GM18868 (cell line): ENCODE results near the gene PAEP.
"Not testable (repeated sequence)": the region's sequence is repeated elsewhere in the genome, so short reads cannot be mapped to it uniquely, and the experiment has no call there.

Experiments used
- ATAC-seq: cut with Tn5 transposase; IDR thresholded peaks from one replicate; pipeline ENCODE4 v1.9.1; 2021; ENCODE audit warnings: mild to moderate bottlenecking, moderate library complexity; ENCODE audit not compliant: unreplicated experiment

Gene PAEP

DNA sequence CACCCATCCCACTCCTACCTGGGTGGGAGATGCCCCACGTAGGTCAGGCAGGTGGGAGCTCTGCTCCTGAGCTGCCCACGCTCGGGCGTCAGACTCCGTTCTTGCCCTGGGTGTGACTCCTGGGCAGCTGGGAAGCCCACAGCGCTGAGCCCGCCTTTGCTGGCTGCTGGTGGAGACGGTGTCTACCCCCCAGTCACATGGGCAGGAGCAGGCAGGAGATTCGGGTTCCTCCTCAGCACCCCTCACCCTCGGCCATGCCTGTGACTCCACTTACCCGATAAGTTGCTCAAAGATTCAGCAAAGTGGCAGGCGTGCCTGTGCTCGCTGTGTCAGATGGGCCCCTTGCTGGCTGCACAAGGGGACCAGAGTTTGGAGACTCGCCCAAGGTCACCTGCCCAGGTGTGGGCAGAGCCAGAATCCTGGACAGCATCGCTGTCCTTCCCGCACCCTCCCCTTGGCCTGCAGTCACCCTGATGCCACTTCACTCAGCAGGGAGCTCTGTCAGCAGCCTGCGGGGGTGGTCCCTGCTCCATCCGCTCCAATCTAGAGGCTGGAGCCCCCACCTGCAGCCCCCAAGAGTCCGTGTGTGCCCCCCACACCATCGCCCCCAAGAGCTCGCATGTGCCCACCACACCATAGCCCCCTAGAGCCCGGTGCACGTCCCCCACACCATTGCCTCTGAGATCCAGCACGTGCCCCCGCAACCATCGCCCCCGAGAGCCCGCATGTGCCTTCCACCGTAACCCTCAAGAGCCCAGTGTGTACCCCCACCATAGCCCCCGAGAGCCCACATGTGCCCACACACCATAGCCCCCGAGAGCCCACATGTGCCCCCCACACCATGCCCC lies 36.1 kb upstream of the PAEP start:
- no peak for ATAC-seq

DNA sequence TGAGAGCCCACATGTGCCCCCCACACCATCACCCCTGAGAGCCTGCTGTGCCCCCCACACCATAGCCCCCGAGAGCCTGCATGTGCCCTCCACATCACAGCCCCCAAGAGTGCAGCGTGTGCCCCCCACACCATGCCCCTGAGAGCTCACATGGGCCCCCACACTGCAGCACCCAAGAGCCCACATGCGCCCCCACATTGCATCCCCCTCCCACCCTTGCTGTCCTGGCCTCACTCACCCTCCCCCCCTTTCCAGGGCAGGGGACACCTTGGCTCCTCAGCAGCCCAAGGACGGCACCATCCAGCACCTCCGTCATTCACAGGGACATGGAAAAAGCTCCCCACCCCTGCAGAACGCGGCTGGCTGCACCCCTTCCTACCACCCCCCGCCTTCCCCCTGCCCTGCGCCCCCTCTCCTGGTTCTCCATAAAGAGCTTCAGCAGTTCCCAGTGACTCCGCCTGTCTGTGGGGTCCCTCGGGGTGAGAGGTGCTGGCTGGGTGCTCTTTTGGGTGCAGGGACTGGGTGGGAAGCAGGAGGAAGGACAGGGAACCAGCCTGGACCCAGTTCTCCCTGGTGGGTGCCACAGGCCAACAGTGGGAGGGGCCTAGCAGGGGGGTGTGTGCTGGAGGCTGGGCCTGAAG lies 35.3 kb upstream of the PAEP start:
- ATAC-seq: no peak

DNA sequence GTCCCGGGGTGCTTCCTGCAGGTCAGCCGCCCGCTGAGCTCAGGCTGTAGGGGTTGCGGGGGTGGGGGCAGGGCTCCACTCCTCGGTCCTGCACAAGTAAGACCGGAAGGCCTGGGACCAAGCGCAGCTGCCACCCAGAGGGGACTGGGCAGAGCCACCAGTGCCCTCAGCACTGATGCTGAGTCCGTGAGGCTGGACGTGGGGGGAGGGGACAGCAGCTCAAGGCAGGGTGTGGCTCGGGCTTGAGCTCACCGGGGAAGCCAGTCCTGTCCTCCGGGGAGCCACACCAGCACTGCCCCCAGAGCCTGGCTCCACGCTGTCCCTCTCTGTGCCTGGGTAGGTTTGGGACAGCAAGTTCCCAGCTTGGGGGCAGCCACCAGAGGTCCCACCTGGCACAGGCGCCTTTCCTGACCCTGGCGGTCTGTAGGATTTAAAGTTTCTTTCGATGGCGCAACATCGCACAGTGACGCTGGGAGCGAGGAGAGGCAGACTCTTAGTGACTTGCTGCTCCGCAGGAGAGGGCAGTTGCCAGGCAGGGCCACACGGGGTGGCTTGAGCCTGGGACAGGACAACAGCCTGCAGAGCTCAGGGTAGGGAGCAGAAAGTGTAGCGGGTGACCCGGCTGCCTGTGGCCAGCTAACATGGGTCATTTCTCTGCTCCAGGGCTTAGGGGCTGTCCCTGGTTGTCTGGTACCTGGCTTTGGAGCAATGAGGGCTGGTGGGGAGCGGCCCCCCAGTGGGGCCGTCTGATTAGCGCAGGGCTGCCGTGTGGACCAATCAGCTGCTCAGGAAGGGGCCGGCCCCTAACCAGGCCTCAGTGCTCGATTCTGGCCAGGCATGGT lies 34.6 kb upstream of the PAEP start:
- no peak for ATAC-seq

DNA sequence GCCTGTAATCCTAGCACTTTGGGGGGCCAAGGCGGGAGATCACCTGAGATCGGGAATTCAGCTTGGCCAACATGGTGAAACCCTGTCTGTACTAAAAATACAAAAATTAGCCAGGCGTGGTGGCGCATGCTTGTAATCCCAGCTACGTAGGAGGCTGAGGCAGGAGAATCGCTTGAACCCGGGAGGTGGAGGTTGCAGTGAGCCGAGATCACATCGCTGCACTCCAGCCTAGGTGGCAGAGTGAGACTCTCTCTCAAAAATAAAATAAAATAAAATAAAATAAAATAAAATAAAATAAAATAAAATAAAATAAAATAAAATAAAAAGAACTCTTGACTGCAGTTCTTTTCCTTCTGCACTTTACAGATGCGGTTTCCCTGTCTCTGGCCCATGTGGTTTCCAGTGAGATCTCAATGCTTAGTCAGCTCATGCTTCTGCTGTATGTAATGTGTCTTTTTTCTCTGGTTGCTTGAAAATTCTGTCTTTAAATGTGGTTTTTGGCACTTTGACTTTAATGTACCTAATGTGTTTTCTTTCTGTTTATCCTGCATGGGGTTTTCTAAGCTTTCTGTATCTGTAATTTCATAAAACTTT lies 32.6 kb upstream of the PAEP start:
- ATAC-seq: not testable (repeated sequence)

DNA sequence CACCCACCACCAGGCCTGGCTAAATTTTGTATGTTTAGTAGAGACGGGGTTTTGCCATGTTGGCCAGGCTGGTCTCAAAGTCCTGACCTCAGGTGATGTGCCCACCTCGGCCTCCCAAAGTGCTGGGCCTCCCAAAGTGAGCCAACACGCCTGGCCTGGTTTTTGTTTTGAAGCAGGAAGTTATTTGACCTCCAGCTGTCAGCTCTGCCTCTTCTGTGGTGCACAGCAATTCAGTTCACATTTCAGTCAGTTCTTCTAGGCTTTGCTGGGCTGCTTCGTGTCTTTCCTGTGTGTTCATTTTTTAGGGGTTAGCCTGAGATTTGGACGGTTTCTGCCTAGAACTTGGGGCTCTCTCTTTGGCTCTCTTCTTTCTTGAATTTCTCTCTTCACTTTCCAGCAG lies 31.4 kb upstream of the PAEP start:
- ATAC-seq: no peak

DNA sequence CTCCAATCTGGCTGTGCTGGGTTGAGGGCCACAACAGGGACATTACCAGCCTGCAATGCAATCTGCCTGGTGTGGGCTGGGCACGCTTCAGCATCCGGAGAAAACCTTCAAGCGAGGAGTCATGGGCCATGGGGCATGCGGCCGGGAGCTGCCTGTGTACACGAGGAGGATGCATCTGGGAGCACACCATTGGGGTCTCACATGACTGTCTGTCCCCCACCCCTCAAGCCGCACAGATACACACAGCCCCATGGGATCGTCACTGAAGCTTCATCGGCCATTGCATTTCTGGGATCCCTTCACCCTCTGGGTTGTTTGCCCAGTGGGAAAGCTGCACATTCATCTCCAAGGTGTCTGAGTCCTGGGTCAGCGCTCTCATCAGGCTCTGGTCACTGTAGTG lies 30.5 kb upstream of the PAEP start:
- ATAC-seq: no peak

DNA sequence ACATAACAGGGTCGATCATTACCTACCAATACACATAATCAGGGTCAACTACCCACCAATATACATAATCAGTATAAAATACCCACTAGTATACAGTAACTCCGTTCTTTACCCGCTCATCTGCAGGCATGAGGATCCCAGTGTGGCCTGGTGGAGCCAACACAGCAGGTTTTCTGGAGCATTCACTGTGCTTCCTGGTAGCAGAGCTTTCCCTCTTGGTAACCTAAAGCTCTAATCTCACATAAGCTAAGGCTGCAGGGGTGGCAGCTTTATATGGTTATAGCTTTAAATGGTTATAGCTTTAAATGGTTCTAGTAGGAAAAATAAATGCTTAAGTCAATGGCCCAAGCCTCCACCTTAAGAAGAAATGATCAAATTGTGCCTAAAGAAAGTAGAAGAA lies 28.4 kb upstream of the PAEP start:
- no peak for ATAC-seq

DNA sequence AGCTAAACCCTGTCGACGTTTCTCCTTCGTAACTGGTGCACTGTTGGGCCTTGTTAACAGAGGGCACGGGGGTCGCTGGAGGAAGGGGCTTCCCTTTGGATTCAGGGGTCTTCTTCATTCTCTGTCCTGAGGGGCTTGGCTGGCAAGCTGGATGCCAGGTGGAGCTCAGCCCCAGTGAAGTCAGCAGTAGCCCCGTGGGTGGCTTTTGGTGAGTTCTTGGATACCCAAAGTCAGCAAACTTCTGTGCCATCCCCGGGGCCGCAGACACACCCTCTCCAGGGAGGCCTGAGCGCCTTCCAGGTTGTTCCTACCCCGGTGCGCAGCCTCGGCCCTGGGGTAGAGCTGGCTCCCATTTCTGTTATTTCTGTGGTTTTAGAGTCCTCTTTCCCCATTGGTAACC lies 27.9 kb upstream of the PAEP start:
- ATAC-seq: no peak

DNA sequence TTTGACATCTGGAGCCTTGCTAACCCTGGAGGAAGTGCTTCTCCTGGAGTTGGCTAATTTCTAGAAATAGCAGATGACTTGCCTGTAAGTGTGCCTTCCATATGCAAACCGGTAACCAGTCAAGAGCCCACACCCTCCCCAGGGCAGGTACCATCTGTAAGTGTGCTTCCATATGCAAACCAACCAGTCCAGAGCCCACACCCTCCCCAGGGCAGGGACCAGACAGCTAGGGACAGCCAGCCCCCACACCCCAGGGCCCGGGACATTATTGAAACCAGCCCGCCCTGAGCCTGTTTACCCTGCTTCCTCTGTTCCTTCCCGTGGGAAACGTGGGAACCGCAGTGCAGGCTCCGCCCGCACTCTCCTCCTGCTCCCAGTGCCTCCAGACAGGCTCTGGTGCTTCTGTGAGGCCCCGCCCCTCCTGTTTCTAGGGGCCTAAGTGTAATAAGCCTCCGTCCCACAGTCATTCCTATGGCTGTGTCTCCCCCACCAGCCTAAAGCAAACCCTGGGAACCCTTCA lies 27.3 kb upstream of the PAEP start:
- not testable (repeated sequence) for ATAC-seq

DNA sequence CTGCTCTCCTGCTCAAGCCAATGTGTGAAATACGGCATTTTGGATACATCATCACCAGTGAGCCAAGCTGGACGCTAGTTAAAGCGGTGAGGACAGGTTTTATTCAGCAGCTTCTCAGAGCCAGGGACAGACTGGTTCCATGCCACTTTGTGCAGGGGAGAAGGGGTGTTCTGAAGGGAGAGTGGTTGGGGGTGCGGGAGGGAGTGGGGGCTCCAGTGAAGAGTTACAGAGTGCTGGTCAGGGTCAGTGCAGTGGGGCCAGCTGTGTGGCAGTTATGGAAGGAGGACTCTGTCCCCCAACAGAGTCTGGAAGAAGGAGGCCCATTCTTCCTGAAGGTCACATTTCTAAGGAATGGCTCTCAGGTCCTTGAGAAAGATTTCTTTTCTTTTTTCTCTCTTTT lies 26.7 kb upstream of the PAEP start:
- ATAC-seq: not testable (repeated sequence)

DNA sequence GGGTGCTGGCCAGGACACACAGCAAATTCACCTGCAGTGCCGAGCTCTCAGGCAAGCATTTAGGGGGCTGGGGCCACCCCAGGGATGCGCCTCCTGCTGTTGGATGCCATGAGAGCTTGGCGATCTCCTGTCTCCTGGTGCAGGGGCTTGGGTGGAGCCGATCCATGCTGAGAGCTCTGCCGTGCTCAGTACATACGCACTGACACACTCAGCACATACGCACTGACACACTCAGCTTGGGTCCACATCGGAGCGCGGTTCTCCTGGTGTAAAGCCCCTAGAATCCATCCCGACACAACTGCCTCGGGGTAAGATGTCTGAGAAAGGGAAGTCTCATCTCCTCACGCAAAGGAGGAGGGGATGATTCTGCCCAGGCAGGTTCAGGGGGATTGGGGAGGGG lies 25.9 kb upstream of the PAEP start:
- ATAC-seq: not testable (repeated sequence)

DNA sequence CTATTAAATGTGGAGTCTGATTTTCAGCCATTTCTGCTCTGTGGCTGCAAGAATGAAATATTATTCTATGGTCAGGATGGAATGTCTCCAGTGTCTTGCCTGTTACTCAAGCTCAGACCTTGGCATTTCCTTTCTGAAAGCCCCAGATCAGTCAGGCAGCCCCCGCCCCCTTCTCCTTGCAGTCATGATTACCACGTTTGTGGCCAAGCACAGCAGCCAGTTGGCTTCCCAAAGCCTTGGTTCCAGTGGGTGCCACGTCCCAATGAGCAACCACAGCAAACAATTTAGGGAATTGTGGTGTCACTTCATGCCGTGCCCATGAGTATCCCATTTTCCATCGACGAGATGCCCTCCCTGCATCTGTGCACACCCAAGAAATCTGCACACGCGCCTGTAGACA lies 25.3 kb upstream of the PAEP start:
- no peak for ATAC-seq

DNA sequence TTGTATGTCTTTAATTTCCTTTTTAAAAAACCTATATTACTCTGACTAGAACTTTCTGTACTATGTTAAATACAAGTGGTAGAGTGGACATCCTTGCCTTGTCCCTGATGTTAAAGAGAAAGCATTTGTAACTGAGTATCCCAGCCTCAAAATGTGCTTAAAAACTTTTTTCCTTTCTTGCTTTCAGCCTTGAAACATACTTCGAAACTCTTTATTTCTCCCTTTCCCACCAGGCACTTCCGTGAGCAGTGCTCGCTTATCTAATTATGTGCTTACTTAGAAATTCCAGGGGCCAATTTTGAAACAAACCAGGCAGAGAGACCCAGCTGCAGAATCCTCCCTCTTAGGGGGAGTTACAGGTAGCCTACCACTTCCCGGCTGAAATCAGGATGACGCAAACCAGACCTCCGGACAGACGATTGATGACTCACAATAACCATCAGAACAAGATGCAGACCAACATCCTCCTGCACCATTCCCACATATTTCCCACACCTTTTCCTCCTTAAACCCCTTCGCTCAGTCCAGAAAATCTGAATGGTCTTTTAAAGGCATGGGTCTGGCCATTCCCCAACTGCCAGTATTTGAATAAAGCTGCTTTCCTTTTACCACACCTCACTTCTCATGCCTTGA lies 18.2 kb upstream of the PAEP start:
- ATAC-seq: not testable (repeated sequence)

DNA sequence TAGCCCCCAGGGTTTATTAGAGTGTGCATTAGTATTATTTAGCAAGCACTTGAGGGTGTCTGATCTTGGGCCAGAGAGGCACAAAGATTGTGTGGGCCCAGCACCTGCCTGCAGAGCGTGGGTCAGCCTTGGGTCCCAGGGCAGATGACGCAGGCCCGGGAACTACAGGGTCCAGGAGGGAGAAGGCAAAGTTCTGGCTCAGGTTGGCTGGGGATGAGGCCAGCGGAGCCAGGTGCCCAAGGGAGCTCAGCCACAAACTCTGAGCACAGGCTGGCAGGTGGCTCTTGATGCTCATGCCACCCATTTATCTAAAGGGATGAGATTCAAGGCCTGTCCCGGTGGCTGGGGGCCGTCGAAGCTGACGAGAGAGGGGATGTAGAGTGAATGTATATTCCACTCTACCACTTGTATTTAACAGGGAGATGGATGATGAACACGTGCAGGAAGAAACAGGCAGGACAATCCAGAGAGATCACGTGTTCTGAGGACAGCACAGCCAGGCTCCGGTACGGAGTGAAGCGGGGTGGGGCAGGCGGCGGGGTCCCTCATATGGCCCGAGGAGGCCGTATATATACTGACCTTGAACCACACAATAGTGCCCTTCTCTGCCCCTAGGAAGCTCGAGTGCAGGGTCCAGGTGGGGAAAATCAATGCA lies 16.4 kb upstream of the PAEP start:
- no peak for ATAC-seq

DNA sequence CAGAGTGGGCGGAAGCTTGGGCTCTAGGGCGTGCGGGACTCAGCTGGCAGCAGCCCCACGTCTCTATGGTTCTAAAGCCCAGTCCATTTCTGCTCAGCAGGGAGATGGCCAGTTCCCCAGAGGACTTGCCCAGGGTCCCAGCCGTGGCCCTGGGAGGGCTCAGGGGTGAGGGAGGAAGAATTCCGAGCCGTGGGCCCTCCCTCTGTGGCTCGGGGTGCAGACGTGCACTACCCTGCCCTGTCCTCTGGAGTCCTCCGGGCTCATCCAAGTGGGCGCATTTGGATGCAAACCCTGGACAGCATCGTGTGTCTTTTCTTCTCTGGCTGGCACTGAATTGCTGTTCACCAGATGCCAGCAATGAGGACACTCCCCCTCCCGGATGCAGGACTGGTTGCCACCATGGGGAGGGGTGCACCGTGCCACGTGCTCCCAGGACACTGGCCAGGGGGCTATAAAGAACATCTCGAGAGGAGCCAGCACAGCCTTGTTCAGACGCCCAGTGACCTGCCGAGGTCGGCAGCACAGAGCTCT lies 15.8 kb upstream of the PAEP start, which contains the start of gene OBP2A:
TSS of gene OBP2A (plus strand) at position 481 of the 531 bp plus-strand sequence. CDS start 55 bp downstream, outside the sequence.
- not testable (repeated sequence) for ATAC-seq

DNA sequence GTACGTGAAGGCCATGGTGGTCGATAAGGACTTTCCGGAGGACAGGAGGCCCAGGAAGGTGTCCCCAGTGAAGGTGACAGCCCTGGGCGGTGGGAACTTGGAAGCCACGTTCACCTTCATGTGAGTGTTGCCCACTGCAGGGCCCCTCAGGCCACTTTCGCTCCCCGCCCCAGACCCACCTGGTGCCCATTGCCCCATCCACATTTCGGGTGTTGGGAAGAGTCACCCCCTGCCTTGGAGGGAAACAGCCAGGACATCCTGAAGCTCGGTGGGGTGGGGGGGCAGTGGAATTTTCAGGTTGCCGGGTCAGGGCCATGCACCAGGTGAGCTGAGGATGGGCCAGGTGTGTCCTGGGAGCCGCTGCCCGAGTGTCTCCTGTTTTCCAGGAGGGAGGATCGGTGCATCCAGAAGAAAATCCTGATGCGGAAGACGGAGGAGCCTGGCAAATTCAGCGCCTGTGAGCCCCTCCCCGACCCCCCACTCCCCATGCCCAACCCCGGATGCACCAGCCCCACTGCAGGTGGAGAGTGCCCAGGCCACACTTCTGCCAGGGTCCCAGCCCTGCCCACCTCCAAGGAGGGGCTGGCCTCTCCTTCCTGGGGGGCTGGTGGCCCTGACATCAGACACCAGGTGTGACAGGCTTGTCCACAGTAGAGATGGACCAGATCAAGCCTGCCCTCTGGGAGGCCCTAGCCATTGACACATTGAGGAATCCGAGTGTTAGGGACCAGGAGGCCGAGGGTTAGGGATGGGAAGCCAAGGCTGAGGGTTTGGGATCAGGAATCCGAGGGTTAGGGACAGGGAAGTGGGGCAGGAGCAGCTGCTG lies 14.6 kb upstream of the PAEP start:
- ATAC-seq: not testable (repeated sequence)

DNA sequence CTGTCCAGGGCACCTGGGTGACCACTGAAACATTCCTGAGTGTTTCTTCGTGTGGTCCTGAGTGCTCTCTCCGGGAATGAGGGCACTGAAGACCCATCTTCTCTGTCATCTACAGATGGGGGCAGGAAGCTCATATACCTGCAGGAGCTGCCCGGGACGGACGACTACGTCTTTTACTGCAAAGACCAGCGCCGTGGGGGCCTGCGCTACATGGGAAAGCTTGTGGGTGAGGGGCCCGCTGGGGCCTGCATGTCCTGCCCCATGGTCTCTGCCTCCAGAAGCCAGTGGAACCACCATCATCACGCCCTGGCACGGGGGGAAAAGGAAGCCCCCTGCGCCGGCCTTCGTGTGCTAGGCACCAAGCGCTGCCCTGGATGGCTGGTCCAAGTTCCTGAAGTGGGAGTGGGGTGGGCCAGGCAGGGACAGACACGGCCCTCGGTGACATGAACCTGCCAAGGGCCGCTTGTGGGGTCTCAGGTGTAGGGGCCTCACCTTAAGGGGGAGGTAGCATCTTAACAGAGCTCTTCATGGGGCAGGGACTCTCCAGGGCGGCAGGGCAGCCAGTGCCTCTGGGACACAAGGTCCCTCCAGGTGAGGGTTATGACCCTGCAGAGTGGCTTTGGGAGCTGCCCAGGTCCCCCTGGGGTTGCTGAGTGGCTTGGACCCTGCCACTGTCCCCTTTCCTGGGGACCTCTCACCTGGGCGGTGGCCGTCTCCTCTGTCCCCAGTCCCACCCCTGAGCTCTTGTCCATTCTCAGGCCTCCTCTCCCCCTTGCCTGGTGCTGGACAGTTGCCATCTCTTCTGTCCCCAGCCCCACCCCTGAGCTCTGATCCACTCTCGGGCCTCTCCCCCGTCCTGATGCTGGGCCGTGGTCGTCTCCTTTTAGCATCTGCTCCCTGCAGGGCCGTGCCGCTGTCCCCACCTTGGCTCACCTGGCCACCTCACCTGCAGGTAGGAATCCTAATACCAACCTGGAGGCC lies 13.5 kb upstream of the PAEP start:
- no peak for ATAC-seq
